NCI-H69 (cell line): Measurements from ENCODE around the gene LIG1.

Experiments used
- DNase-seq: peaks from one replicate; lab custom pipeline; 2025; lab: John Stamatoyannopoulos, UW

The LIG1 gene

DNA sequence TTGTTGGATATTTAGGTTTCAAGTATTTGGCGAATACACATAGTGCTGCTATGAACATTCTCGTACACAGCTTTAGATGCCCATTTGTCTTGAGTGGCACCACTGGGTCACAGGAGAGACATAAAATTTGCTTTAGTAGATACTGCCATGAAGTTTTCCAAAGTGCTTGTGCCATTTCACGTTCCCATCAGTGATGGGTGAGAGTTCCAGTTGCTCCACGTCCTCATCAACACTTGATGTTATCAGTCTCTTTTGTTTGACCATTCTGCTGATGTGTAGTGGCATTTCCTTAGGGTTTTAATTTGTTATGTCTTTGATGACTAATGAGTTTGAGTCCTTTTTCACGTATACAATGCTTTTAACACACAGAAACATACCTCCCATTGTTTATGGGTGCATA lies 11.4 kb upstream of the LIG1 start:
- DNase-seq, result no peak

DNA sequence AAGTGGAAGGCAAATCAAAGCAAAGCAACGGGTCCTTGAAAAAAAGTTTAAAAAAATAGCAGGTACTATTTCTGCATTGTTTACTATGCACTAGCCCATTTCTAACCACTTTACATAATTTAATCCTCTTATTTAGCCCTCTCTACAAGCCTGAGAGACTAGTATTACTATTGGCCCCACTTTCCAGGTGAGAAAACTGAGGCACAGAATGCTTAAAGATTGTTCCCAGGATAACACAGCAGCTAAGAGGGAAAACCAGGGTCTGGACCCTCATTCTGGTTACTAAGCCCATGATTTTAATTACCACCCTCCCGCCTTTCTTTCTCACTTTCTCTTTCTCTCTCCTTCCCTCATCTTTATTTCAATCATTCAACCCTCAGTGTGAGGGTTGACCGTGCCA lies 6.1 kb upstream of the LIG1 start:
- no peak for DNase-seq

DNA sequence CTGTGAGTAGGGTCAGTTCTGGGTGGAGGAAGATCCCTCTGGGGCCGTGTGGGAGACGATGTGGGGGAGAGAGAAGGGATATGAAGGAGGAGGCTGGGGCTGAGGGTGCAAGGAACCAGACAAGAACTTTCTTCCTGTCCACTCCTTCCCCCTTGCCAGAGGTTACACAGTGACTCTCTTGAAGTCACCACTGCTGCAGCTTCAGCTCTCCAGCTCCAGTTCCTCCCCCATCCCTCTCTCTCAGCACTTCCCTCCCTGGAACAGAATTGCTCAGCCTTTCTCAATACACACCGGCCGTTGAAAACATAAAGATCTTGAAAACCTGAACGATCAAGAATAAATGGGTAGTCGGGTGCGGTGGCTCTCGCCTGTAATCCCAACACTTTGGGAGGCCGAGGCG lies 5.4 kb upstream of the LIG1 start:
- no peak for DNase-seq

DNA sequence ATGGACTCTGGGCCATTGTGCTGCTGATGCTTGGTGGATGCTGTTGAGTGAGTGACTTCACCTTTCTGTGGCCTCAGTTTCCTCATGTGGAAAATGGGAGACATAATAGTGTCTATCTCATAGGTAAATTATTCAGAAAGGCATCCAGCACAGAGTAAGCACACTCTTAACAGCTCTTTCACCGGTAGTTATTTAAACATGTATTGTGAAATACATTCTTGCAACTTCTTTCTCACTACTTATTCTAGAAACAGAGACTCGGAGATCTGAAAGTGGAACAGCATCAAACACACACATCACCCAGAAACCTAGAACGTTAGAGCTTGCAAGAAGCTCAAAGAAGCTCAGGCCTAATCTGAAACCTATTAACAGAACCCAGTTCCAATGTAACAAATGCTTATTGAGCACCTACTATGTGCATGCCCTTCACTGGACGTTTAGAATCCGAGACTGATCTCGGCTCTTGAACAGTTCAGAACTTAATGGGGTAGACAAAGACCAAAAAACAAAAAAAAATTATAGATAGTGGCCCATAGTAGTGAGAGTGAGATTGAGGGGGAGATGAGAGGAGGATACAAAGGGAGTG lies 4.4 kb upstream of the LIG1 start:
- DNase-seq, result no peak

DNA sequence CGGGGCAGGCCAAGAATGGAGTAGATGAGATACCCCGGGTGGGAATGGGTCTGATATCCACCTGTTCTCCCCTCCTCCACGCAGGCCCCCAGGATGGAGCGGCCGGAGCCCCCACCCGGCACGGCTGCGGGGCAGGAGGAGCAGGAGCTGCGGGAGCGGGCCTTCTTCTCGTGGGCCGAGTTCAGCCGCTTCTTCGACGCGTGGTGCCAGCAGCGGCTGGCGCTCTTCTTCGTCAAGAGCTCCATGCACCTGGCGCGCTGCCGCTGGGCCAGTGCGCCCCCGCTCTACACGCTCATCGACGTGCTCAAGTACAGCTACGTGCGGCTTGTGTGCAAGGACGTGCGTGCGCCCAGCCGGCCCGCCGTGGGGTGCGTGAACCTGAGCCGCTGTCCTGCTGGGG lies 1.6 kb upstream of the LIG1 start:
- no peak for DNase-seq

DNA sequence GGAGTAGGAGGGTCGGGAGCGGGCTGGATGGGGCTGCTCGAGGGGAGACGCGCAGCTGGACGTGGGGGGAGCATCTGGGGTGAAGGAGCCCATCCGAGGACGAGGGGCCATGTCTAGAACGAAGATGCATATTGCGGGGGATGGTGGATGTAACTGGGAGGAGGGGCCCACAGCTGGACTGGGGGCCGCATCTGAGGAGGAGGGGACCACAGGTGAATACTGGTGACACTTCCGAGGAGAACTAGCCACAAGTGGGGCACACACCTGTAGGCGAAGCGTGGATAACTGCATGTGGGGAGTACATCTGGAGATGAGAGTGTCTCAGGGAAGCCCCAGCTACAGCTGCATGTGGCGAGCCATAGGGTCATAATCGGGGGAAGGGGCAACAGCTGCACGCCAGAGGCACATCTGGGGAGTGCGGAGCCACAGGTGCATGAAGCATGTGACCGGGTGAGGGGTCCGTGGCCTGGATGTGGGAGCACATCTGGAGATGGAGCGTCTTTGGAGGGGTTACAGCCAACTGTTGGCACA lies 738 bp upstream of the LIG1 start:
- DNase-seq, result peak; percentile 63

DNA sequence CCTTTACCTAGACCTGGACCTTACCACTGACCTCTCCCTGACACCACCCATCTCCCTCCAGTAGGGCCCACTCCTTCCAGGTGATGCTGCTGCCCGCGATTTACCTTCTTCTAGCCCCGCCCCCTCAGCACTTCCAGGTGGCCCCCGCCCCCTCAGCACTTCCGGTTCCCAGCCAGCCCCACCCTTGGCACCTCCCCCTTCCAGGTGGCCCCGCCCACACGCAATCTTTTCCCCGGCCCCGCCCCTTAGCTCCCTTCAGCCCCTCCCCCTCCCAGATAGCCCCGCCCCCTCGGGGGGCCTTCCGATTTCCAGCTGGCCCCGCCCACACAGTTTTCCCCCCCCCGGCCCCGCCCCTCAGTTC lies 586 bp downstream of the LIG1 start:
- DNase-seq, result peak; percentile 93

DNA sequence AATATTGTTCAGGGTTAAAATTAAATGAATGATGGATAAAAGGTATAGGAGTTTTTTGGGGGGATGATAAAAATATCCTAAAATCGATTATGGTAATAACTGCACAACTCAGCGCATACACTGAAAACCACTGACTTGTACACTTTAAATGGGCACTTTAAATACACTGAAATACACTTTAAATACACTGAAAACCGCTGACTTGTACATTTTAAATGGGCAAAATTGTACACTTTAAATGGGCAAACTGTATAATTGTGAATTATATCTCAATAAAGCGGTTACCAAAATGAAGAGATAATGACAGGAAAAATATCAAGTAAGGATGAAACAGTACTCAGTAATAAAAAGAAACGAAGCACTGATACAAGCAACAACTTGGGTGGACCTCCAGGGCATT lies 1.5 kb downstream of the LIG1 start:
- no peak for DNase-seq

DNA sequence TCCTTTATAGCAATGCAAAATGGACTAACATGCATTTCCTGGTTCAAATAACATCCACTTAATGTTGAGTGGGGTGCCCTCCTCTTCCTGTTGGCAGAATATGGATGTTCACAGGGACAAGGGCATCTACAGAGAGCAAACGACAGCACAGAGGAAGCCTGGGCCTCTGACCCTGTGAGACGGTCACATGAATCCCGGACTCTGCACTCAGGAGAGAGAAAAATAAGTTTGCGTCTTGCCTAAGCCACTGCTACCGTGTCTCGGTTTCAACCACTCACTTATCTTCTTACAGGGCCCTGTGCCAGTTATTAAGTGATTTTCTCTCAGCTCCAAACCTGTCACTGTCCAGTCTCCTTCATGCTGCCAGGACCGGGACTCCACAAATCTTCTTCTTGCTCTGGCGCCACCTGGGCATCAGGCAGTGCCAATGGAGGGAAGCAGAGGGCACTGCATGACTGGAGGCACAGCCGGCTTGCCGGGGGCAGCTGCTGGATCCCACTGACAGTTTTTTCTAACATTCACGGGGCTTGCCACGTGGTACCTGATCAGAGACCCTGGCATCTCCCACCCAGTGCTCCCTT lies 11.8 kb downstream of the LIG1 start:
- DNase-seq, result no peak

DNA sequence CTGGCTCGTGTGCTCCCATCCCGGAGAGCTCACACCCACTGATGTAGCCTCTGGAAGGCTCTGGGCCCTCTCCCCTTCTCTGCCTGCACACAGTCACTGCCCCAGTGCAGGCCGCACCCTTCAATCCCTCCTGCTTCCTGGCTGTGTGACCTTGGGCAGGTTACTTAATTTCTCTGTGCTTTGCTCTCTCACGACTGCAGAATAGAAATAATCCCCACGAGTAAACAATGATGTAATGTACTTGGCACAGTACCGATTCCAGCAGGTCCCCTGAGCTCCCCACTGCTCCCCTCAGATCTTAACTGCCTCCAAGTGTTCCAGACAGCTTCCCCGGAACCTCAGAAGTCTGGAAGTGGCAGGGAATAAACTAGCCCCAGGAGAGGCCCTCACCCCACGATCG lies 16.1 kb downstream of the LIG1 start:
- DNase-seq, result peak; percentile 21

DNA sequence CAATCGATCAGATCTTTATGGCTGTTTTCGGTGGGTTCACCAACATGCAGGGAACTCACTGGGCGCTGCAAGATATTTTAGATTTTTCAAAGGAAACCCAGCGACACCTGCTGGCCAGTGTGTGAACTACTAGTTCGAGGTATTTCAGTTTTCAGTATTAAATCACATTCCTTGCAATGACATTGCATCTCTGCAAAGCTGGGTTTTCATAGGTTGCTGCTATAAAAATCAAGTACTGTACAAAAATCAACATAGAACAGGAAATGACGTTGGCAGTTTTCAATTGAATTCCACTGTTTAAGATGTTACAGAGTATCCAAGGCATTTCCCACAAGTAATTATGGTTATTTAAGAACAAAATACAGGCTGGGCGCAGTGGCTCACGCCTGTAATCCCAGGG lies 17.6 kb downstream of the LIG1 start:
- peak; percentile 55 for DNase-seq

DNA sequence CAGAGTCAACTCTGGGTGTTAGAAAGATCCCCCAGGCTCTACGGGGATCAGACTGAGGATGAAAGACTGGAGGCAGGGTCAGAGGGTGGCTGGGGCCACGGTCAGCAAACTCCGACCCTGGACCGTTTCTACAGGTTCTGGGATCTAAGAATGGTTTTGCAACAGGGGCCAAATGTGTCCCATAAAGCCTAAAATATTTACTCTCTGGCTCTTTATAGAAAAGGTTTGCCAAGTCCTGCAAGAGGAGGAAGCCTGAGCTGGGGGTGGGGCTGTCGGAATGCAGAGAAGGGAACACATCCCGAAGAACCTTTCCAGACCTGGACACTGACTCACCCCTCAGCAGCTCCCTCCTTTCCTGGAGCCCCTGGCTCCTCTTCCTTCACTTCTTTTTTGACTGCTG lies 20.7 kb downstream of the LIG1 start:
- no peak for DNase-seq

DNA sequence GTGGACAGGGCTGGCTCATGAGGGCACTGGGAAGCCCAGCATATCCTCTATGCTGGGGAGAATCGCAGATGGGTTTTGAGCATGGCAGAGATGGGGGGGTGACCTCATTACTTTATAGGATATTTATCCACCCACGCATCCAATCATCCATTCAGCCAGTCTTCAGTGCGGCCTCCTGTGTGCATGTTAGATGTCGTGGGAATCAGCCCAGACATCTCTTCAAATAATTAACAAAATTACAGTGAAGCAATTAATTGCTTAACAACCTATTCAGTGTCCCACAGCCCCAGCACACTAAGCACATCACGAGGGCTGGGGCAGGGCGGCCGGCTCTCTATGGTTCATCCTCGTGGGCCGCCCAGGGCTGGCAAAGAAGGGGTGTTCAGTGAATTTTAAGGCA lies 21.6 kb downstream of the LIG1 start:
- DNase-seq, result no peak

DNA sequence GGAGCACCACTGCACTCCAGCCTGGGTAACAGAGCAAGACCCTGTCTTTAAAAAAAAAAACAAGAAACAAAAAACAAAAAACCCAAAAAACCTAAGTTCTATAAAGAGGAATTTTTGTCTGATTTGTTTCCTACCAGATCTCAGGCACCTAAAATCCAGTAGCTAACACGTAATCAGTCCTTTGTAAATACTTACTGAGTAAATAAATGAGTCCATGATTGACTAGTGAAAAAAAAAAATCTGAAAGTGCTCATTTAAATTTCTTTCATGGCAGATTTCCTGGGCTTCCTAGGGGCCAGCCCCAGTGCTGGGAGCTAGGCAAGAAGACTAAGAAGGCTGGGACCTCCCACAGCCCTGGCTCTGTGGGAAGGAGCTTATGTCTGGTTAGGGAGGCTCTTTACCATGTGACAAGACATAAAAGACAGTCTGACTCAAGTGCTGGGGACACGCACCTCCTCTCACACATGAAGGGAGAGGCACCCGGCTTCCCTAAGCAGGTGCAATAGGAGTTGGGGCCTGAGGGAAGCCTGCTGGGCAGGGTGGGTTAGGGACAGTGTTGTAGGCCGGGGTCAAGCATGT lies 22.5 kb downstream of the LIG1 start:
- no peak for DNase-seq

DNA sequence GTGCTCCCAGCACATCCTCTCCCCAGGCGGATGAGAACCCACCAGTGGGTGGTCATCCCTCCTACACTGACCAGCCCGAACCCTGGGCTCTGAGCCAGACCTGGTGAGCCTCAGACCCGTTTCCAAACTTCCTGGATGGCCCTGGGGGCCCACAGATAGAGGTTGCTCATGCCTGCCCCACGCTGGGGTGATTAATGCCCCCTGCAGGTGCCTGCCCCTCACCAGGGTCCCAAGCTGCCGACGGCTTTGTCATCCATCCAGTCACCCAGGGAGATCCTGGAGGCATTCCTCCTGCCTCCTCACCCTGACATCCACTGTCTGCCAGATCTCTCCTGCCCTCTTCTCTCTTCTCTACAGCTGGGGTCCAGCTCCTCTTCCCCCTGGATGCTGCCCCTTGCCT lies 31.1 kb downstream of the LIG1 start:
- no peak for DNase-seq

DNA sequence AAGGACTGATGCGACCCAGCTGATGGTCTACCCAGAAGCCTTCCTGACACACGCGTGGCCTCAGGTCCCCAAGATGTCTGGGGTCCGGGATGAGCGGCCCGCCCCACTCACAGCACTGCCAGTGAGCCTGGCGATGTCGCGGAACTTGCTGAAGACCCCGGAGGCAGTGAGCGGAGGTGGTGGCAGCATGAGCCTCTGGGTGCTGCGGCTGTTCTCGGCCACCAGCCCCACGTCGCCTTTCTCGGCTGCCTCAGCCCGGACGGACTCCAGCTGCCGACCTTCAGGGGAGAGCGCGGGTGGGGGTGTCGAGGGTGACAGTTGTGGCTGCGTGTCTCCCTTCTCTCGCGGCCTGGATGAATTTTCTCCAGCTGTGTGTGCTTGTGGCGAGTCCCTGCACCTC lies 32.7 kb downstream of the LIG1 start:
- DNase-seq, result no peak

DNA sequence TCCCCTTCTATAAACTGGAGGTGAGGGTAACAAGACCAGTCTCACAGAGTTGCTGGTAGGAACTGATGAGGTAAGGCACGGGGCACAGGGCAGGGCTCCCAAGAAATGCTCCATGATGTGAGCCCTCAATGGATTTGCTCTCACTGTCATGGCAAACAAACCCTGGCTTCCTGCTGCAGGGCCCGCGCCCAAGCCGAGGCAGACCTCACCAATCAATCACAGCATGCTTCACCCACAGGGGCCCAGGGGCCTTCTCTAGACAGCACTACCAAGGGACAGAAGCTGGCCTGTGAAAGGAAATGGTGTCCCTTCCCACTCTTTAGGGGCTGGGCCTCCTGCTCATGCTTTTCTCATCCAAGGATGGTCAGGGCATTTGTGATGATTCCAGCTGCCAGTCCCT lies 33.6 kb downstream of the LIG1 start:
- no peak for DNase-seq

DNA sequence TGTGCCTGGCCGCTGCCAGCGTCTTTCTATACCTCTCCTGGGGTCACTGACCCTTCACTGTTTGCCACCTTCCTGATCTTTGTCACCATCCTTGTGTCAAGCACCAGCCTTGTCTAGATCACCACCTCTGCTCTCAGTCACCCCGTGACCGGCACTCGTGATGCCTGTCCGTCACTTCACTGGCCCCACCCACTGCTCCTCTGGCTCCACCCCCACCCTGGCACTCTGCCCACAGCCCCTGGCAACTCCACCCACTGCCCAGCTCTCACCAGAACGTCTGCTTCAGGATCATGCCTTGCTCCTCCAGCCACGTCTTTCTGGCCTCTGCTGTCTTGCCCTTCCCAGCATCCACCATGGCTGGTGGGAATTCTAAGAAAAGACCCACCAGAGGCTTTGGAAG lies 34.7 kb downstream of the LIG1 start:
- DNase-seq, result peak; percentile 23

DNA sequence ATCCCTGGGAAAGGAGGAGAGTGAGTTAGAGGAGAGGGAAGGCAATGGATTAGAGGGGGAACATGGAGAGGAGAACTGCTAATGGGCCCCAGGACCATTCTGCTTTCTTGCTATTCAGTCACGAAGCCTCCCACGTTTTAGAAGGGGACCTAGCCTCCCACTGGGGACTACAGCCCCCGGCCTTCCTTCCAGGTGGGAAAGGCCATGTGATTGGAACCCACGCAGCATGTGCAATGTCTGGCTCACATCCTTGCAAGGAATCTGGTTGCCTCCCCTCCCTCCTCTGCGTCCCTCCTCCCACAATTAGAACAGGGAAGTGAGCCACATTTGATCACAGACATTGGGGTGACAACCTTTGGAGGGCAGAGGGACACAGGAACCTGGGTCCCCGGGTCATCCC lies 37.0 kb downstream of the LIG1 start:
- DNase-seq, result no peak

DNA sequence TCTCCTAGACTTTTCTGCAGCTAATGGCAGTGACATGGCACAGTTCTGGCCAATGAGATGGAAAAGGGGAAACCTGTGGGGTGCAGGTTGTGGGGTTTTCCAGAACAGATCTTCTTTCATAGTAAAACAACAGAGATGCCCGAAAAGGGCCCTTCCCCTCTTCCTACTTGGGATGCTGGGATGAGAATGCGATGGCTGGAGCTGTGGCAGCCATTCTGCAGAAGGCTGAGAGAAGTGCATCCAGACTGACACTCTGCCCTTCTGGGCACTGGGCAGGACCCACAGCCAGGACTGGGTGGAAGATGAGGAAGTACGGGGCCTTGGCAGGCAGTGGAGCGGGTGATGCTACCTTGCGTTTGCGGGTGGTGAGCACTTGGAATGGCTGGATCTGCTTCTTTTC lies 42.6 kb downstream of the LIG1 start:
- DNase-seq, result no peak

DNA sequence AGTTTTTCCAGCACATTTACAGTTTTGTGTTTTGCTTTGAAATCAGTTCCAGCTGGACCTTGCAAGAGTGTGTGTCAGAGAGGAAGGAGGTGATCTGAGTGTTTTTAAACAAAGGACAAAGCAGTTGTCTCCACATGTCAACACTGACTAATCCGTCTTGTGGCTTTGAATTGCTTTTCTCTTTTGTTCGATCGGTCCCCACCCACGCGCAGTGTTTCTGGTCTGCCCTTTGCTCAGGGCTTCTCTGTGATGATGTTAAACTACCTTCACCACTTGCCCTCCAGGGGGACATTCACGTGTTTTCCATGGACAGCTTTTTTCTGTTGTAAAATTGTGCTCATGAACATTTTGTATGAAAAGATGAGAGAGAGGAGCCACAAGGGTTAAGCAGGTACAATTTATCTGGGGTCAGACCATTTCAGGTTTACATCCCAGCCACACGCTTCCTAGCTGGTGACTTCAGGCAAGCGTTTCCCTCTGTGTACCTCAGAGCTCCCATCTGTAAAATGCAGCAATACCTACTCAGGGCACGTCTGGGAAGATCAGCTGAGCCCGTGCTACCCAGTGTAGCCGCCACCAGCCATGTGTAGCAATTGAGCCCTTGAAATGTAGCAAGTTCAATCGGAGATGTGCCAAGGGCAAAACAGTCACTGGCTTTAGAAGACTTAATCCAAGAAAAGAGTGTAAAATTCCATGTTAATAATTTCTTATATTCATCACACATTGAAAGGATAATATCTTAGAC lies 46.1 kb downstream of the LIG1 start:
- peak; percentile 6 for DNase-seq

DNA sequence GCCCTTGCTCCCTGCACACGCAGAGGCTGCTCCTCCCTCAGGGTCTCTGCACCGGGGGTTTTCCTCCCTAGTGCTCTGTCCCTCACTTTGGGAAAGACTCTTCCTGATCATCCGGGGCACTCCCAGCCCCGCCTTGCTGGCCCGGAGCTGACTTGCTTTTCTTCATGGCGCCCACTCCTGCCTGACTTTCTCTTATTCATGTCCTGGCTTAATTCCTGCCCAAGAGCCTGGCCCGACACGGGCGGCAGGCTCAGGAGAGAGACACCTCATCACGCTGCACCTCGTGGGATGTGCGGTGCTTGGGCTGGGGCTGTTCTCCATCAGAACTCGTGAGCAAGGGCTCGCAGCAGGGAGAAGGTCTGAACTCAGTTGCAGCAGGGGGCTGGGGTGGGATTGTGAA lies 47.7 kb downstream of the LIG1 start:
- DNase-seq, result no peak

DNA sequence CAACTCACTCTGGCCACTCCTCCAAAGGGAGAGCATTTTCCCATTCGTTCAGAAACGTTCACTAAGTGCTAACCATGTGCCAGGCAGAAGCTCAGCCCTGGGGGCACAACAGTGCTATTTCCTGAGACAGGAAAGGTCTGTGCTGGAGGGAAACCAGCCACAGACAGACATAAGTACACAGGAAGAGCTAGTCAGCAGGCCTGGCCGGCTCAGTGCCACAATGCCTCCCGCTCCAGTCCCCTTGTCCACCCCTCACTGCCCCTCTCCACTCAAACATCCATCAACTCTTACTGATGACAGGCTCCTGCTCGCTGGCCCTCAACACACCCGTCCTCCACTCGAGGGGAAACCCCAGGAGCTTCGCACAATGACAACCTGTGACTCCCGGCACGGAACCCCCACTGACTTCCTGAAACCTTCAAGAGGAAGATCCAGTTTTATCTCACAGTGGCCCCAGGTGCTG lies 48.2 kb downstream of the LIG1 start:
- DNase-seq, result no peak
